Lower leg skin (tissue), 3 donors: Measurements from ENCODE around the gene IFNA6.

Experiments used
- CTCF ChIP-seq, 3 donors: fragments of 450-650 bp; IDR thresholded peaks; one replicate each; pipeline ENCODE4 v1.5.1; 2016; ENCODE audit warnings: antibody characterized with exemption in 3 of 3, mild to moderate bottlenecking in 3 of 3, moderate library complexity in 2 of 3
- POLR2A ChIP-seq, 2 donors: fragments of 450-650 bp; IDR thresholded peaks; one replicate each; pipeline ENCODE4 v1.6.1; 2016 to 2017; ENCODE audit warnings: antibody characterized with exemption in 2 of 2, mild to moderate bottlenecking in 1 of 2, moderate library complexity in 1 of 2

- TF ChIP-seq CTCF (IDR thresholded peaks at IDR 0.05) (no peak), POLR2A (IDR thresholded peaks at IDR 0.05) (no peak)
Observed at GRCh38 chr9:21331676-21332402, 18.8 kb downstream of the IFNA6 start.
